GM19395 (cell line): Measurements from ENCODE around the gene GRM4.

Experiments used
- ATAC-seq: cut with Tn5 transposase; IDR thresholded peaks from one replicate; pipeline ENCODE4 v1.9.1; 2021; ENCODE audit warnings: mild to moderate bottlenecking, moderate library complexity; ENCODE audit not compliant: unreplicated experiment

Gene GRM4

GRCh38 chr6:34157851-34158250 lies 12.0 kb upstream of the GRM4 start:
- no peak for ATAC-seq

- no peak for ATAC-seq
These were observed 11.4 kb upstream of the GRM4 start for GRCh38 chr6:34157236-34157830.

GRCh38 chr6:34155471-34156300 lies 9.8 kb upstream of the GRM4 start:
- no peak for ATAC-seq

- no peak for ATAC-seq
These were observed 9.0 kb upstream of the GRM4 start for GRCh38 chr6:34154668-34155447.

DNA sequence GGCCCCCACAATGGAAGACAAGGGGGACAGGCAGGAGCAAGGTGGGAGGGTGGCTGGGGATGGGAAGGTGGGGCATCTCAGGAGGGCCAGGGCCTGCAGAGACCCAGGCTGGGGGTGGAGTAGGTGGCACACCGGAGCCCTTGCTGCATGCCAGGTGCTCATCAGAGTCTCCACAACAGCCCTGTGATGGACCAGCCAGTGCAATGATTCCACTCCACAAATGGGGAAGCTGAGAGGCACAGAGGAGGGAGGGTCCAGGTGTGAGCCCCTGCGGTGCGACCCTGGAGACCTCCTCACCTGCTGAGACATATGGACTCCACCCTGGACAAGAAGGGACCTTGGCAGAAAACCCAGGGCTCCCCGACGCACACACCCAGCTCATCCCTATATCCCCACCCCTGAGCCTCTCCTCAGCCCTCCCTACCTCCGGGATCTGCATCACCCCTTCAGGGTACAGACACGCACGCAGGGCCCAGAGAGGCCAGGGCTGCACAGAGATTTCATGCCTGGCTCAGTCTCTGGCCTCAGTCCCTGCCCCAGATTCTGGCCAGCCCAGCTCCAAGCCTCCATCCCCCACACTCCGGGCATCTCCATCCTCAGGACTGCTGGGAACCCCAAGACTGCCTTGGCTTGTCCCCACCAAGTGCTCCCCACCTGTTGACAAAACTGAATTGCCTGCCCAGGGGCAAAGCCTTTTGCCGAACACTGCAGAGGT lies 7.1 kb upstream of the GRM4 start:
- ATAC-seq: no peak

- ATAC-seq: no peak
These were observed 6.2 kb upstream of the GRM4 start for GRCh38 chr6:34152042-34152524.

GRCh38 chr6:34151321-34152041 lies 5.6 kb upstream of the GRM4 start:
- no peak for ATAC-seq

DNA sequence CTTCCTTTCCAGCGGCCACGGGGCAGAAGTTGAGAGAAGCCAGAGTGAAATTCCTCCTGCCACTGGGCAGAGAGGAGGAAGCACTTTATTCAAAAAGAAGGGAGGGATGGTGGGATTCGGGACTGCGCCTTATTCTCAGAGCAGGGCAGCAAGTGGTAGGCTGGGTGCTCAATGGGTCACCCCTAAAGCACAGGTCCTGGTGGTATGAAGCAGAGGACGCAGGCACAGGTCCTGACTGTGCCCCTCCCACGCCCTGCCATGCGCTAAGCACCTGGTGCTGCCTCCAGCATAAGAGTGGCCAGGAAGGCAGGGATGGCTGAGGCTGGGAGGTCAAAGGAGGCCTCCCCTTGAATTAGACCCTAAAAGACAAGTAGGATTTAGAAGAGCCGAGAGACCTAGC lies 4.9 kb upstream of the GRM4 start:
- no peak for ATAC-seq

- no peak for ATAC-seq
These were observed 4.0 kb upstream of the GRM4 start for GRCh38 chr6:34149831-34150400.

GRCh38 chr6:34149452-34149810 lies 3.5 kb upstream of the GRM4 start:
- no peak for ATAC-seq

- ATAC-seq: no peak
These were observed 3.0 kb upstream of the GRM4 start for GRCh38 chr6:34148631-34149451.

- ATAC-seq: no peak
These were observed 2.2 kb upstream of the GRM4 start for GRCh38 chr6:34147906-34148630.

GRCh38 chr6:34146801-34147592 lies 1.1 kb upstream of the GRM4 start:
- no peak for ATAC-seq

- ATAC-seq: no peak
These were observed 496 bp downstream of the GRM4 start for GRCh38 chr6:34145161-34146020.

DNA sequence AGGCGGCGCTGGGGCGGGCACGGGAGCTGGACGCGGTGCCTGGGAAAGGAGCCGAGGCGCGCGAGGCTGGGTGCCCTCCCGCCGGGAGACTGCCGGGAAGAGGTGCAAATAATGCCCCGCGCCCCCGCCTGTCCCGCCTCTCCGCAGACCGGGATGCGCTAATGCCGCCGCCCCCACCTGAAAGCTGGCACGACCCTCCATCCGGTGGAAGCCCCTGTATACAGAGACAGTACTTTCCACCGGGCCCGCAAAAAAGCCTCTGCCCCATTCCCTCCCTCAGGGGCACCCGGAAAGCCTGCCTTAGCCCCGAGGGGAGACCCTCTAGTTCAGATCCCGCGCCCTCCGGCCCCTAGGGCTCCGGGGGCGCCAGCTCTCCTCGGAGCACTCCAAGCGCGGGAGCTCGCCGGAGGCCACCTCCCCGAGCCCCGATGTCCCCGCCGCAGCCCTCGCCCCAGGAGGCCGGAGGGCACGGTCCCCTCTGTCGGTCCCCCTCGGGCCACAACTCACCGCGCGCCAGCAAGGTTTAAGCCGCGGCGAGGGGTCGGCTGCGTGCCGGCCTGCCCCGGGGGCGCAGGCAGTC lies 1.2 kb downstream of the GRM4 start:
- no peak for ATAC-seq

DNA sequence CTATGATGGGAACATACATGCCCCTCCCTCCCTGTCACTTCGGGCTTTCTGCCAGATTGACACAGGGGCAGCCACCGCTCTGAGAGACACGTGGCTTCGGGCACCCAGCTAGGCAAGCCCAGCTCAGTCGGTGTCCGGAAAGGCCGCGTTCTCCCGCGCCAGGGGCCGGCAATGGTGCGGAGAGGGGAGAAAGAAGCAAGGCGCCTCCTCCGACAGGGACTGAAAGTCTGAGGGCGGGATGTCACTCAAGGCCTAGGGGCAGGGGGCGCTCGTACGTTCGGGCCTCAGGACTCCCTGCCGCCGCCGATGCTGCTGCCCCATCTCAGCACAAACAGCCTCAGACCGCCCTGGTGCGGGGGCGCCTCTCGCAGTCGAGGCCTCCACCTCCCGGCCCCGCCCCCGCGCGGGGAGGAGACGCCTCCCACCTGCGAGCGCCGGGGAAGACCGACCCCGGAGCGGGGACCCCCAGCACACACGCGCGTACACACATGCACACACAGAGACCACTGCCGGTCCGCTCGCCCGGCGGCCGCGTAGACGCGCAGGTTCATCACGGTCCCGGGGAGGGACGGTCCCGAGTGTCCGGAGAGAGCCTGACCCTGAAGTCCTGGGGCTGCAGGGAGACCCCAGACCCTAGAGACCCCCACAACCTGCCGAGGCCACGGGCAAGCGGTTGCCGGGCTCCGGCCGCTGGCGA lies 1.9 kb downstream of the GRM4 start:
- no peak for ATAC-seq
